A375 (cell line): ENCODE data around the gene OR2A5. TPM values are rescaled to one million over a fixed set of nuclear protein-coding genes. Genes with fewer than 3 reads are reported as not detected.

Experiments used
- small RNA-seq: library from RNA; depleted of rRNA; stranded (forward); fragments of <200 nt; gene quantifications from one replicate; pipeline ENCODE3, GENCODE V24; 2014
- total RNA-seq: library from RNA; depleted of rRNA; stranded (reverse); fragments of >200 nt; shearing (Covaris generic); gene quantifications from 2 replicates; pipeline ENCODE4 v1.2.3, GENCODE V29; 2014; rRNA removed

The OR2A5 gene
- not detected in 2 replicates for total RNA-seq

GRCh38 chr7:144048648-144049047 lies at the start of gene OR2A5:
Gene OR2A5, plus strand, starts transcription at chr7:144048948. Its CDS starts 1,454 bp downstream, at chr7:144050402.

GRCh38 chr7:144000020-144000419 lies 48.7 kb upstream of the OR2A5 start, which contains the start of gene OR6B1:
Gene OR6B1, plus strand, starts transcription at chr7:144000320. Its CDS starts 3,677 bp downstream, at chr7:144003997.

GRCh38 chr7:144069511-144069910 lies 20.8 kb downstream of the OR2A5 start, which contains the start of gene OR2A25:
Gene OR2A25, plus strand, starts transcription at chr7:144069811. Its CDS starts 4,409 bp downstream, at chr7:144074220.

GRCh38 chr7:144085978-144086377 lies 37.2 kb downstream of the OR2A5 start, which contains the start of gene OR2A12:
Gene OR2A12, plus strand, starts transcription at chr7:144086278. Its CDS starts 8,830 bp downstream, at chr7:144095108.

Small RNAs within 50 kb of the gene (small RNA-seq; reads per million reads assigned to genes)
- gene OR2A41P = not detected

Other genes with a start within 250 kb of the OR2A5 start
- 27.6 and 30.8 TPM in 2 replicates for gene TCAF1, start 146.8 kb upstream of the OR2A5 start, total RNA-seq
- gene OR2F2, start 113.7 kb upstream of the OR2A5 start, total RNA-seq = not detected in 2 replicates
- gene OR2F1, start 94.1 kb upstream of the OR2A5 start, total RNA-seq = 0.05 TPM in 1 of 2 replicates, not detected in the other
- gene OR6B1, start 48.6 kb upstream of the OR2A5 start, total RNA-seq = not detected in 2 replicates
- gene OR2A25, start 20.9 kb downstream of the OR2A5 start, total RNA-seq = not detected in 2 replicates
- not detected in 2 replicates for gene OR2A12, start 37.3 kb downstream of the OR2A5 start, total RNA-seq
- gene OR2A2, start 60.6 kb downstream of the OR2A5 start, total RNA-seq = not detected in 2 replicates
- not detected in 2 replicates for gene OR2A14, start 74.2 kb downstream of the OR2A5 start, total RNA-seq
- gene CTAGE4, start 134.5 kb downstream of the OR2A5 start, total RNA-seq = not detected in 2 replicates
- gene ARHGEF35, start 146.9 kb downstream of the OR2A5 start, total RNA-seq = 0.03 TPM in 1 of 2 replicates, not detected in the other
- not detected in 2 replicates for gene OR2A42, start 190.7 kb downstream of the OR2A5 start, total RNA-seq
- not detected in 2 replicates for gene OR2A7, start 215.8 kb downstream of the OR2A5 start, total RNA-seq
- not detected in 2 replicates for gene CTAGE8, start 220.3 kb downstream of the OR2A5 start, total RNA-seq